Heart left ventricle (tissue), 16 donors: Measurements from ENCODE around the gene PARD3B. TPM values are rescaled to one million over a fixed set of nuclear protein-coding genes. Genes with fewer than 3 reads are reported as not detected.

Experiments used
- ATAC-seq, 4 donors: fragments of 200-7000 bp; cut with Tn5 transposase; one replicate each; pipeline ENCODE4 v1.9.1; 2020 to 2022; ENCODE audit warnings: moderate library complexity in 4 of 4, mild to moderate bottlenecking in 3 of 4, moderate number of reproducible peaks in 1 of 4
- DNase-seq, 5 donors: peaks; one replicate each; pipeline ENCODE4 v3.0.0-alpha.2; 2020
- H3K27ac ChIP-seq, 12 donors: fragments of 200-600 bp; sonication (generic) in 4 of 12; one replicate each; pipeline versions ENCODE4 v1.5.0 to v1.8.0; 2016 to 2022; ENCODE audit warnings: mild to moderate bottlenecking in 2 of 12
- H3K27me3 ChIP-seq, 9 donors: fragments of 200-600 bp; sonication (generic) in 2 of 9; one replicate each; pipeline versions ENCODE4 v1.5.1 to v1.8.0; 2016 to 2022; ENCODE audit warnings: mild to moderate bottlenecking in 3 of 9
- H3K36me3 ChIP-seq, 9 donors: fragments of 200-600 bp; sonication (generic) in 2 of 9; one replicate each; pipeline versions ENCODE4 v1.5.0 to v1.8.0; 2018 to 2022; ENCODE audit warnings: mild to moderate bottlenecking in 2 of 9
- H3K4me1 ChIP-seq, 12 donors: fragments of 200-600 bp; sonication (generic) in 4 of 12; one replicate each; pipeline versions ENCODE4 v1.5.0 to v1.8.0; 2016 to 2022; ENCODE audit warnings: mild to moderate bottlenecking in 3 of 12
- H3K4me3 ChIP-seq, 12 donors: fragments of 200-600 bp; sonication (generic) in 4 of 12; one replicate each; pipeline versions ENCODE4 v1.5.0 to v1.8.0; 2017 to 2022; ENCODE audit warnings: mild to moderate bottlenecking in 9 of 12, moderate library complexity in 4 of 12
- H3K9me3 ChIP-seq, 12 donors: fragments of 200-600 bp; sonication (generic) in 4 of 12; one replicate each; pipeline versions ENCODE4 v1.5.0 to v1.8.0; 2016 to 2022; ENCODE audit warnings: mild to moderate bottlenecking in 1 of 12
- POLR2A ChIP-seq, 2 donors: fragments of 450-650 bp; IDR thresholded peaks; one replicate each; pipeline ENCODE4 v1.6.1; 2017; ENCODE audit warnings: antibody characterized with exemption in 2 of 2, mild to moderate bottlenecking in 2 of 2, moderate library complexity in 2 of 2
- WGBS, 4 donors: extraction: QIAGEN DNeasy Blood & Tissue Kit in 2 of 4; methylation state at CpG; one replicate each; pipeline versions ENCODE4 v1.1.5 to v1.1.7; 2013 to 2018; 5-methylcytosine and 5-hydroxymethylcytosine counted together
- intact Hi-C, 10 donors: fragments of 100-400 bp; cut with DNase I; formaldehyde crosslinking; loops; one replicate each; pipeline versions ENCODE4 v1.11.1 to v1.14.2; 2022
- polyA plus RNA-seq, 2 donors: library from polyadenylated mRNA; stranded (reverse); fragments of 200-250 nt; gene quantifications; one replicate each; pipeline ENCODE4 v1.2.3, GENCODE V29; 2013
- total RNA-seq, 9 donors: library from RNA; depleted of rRNA in 2 of 9; stranded (reverse); fragments of >200 nt in 2 of 9; fragmentation: NEBNext Ultra II Directional in 3 of 9; extraction: Animal tissue kit (Norgen Biotek cat#: 25700) in 3 of 9; gene quantifications; one replicate each; pipeline versions ENCODE4 v1.1.0 to v1.2.4, GENCODE V29; 2016 to 2023
- TF ChIP-seq, protein P1 (sequence below), 12 donors: fragments of 200-600 bp; sonication (generic) in 4 of 12; IDR thresholded peaks; one replicate each; pipeline versions ENCODE4 v1.5.0 to v1.8.0; 2018 to 2022; ENCODE audit warnings: antibody characterized with exemption in 12 of 12, mild to moderate bottlenecking in 5 of 12
- donor health status: ischemic (EF 13 %, LVEDD 7.1; RV severe dilation, severe dysfunction).
- donor health status: healthy with polysubstance abuse.
- donor health status: DM: no; HTN: yes; CAD: no.
- donor health status: DM: no; HTN: no; CAD: no.
- donor health status: ischemic (EF 25% LVEDD 6.9; RV normal size, moderate dysfunction).
- donor health status: ischemic (EF 25% LVEDD 5.7; RV mildly dilated, moderate dysfunction).
- donor health status: healthy.
- donor health status: DM: yes; HTN: yes; CAD: no.
- donor health status: ischemic (EF 35%, LVEDD 5.7; RV mildly dilated, moderate dysfunction).
- donor health status: nonischemic (EF 11% LVEDD 7.7; RV severe dilation, severe dysfunction).
- donor health status: DM: yes; HTN: yes; CAD: no.
- donor health status: PGD.
- donor health status: ischemic (EF 29% LVEDD 5.4; RV normal size, mild dysfunction).
- donor health status: nonischemic (EF 23%, LVEDD 6.1; RV moderate dilation, normal function).

Gene PARD3B
- total and polyA plus RNA-seq, 11 donors: 0.71 to 15.1 (median 6.2) TPM

DNA sequence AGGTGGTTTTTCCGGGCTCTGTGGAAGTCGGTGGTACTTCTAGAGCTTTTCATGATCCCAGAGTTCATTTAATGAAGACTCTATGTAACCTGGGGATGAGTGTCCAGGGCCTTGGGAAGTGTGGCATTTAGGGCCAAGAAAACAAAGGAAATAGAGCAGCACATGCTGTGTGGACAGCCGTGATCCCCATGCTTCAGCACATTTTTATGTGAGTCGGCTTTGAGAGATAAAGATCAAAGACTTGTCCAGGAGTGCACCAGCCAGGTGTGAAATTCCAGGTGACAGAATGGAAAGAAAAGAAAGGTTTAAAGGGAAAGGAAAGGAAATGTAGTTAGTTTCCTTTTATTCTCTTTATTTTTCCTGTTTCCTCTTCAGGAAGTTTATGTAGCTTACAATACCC lies 879.1 kb downstream of the PARD3B start:
- Histone ChIP-seq H3K27me3 (no peaks in the 10 kb centered on the region), H3K9me3 (no peaks in the 10 kb centered on the region), H3K27ac (no peak overlapping the region), H3K4me3 (no peak overlapping the region), H3K36me3 (no peaks in the 10 kb centered on the region), H3K4me1 (no peaks in the 10 kb centered on the region)
- ATAC-seq (no peak), DNase-seq (no peak)
- intact Hi-C loops: no loop called here
- TF ChIP-seq, protein P1, sequence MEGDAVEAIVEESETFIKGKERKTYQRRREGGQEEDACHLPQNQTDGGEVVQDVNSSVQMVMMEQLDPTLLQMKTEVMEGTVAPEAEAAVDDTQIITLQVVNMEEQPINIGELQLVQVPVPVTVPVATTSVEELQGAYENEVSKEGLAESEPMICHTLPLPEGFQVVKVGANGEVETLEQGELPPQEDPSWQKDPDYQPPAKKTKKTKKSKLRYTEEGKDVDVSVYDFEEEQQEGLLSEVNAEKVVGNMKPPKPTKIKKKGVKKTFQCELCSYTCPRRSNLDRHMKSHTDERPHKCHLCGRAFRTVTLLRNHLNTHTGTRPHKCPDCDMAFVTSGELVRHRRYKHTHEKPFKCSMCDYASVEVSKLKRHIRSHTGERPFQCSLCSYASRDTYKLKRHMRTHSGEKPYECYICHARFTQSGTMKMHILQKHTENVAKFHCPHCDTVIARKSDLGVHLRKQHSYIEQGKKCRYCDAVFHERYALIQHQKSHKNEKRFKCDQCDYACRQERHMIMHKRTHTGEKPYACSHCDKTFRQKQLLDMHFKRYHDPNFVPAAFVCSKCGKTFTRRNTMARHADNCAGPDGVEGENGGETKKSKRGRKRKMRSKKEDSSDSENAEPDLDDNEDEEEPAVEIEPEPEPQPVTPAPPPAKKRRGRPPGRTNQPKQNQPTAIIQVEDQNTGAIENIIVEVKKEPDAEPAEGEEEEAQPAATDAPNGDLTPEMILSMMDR (IDR thresholded peaks at IDR 0.05): no peak
- TF ChIP-seq POLR2A (IDR thresholded peaks at IDR 0.05): no peak
- WGBS, 4 donors: 63 to 77% (median 69%) methylated on average over 4 of the region's 4 CpGs

DNA sequence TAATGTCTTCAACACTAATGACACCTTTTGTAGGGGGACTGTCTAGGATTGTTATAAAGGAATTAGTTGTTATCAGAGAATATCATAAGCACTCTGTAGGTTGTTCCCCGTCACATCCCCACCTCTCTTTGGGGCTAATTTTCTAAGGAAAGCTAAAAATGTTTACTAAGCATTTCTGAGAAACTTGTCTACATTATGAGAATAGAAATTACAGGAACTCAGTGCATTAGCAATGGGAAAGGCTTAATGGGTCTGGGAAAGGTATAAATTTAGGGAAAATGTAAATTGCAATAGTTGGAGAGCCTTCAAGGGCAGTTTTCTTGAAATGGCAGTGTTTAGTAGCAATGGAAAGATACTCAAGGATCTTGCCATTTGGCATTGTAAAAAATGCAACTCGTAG lies 879.8 kb downstream of the PARD3B start:
- no peak for TF ChIP-seq POLR2A (IDR thresholded peaks at IDR 0.05)
- TF ChIP-seq, protein P1 (IDR thresholded peaks at IDR 0.05): no peak

DNA sequence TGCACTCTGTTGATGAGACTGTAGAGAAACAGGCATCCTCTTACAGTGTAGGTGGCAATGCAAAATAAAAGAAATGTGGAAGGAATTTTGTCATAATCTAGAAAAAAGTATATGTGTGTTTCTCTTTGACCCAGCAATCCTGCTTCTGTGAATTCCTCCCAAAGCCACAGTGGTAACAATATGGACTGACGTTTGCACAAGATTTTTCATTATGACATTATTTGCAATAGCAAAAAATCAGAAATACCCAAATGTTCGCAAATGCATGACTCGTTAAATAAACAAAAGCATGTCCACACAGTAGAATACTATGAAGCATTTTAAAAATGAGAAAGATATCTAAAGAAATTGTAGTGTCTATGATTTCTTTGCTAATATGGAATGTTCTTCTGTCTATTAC lies 881.8 kb downstream of the PARD3B start:
- TF ChIP-seq, protein P1 (IDR thresholded peaks at IDR 0.05): no peak
- TF ChIP-seq POLR2A (IDR thresholded peaks at IDR 0.05): no peak
- no peaks in the 10 kb centered on the region for H3K9me3 ChIP-seq
- WGBS, 4 donors: 85 to 90% (median 87%) methylated on average over 3 of the region's 3 CpGs
- DNase-seq: no peak
- ATAC-seq: no peak
- no peaks in the 10 kb centered on the region for H3K27me3 ChIP-seq
- intact Hi-C loops: no loop called here
- no peak overlapping the region for H3K4me3 ChIP-seq
- H3K27ac ChIP-seq: no peak overlapping the region
- H3K36me3 ChIP-seq: no peaks in the 10 kb centered on the region
- H3K4me1 ChIP-seq: no peaks in the 10 kb centered on the region

More for the DNA sequence above, 879.8 kb downstream of the PARD3B start:
- no peak for DNase-seq
- ATAC-seq: no peak
- intact Hi-C loops: no loop called here
- WGBS, 4 donors: 96 to 100% (median 98%) methylated on average over 2 of the region's 2 CpGs
- H3K27ac ChIP-seq: no peak overlapping the region
- no peaks in the 10 kb centered on the region for H3K9me3 ChIP-seq
- H3K36me3 ChIP-seq: no peaks in the 10 kb centered on the region
- no peaks in the 10 kb centered on the region for H3K4me1 ChIP-seq
- no peaks in the 10 kb centered on the region for H3K27me3 ChIP-seq
- H3K4me3 ChIP-seq: no peak overlapping the region

DNA sequence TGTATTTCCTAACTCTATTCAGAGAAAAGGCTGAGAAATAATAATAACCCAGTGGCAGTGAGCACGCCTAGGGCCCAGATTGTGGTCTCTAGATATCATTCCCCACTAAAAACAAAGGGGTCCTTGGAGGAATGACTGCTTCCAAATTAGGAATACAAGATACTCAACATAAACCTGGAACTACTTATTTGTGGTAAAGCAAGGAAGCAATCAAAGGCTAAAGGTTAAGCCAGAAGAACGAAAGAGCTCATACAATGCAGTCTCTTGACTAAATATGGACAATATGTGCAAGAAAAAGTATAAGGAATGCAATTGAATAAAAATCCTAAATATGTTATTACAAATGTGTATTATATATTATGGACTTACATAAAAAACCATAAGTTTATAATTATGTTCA lies 883.5 kb downstream of the PARD3B start:
- TF ChIP-seq, protein P1 (IDR thresholded peaks at IDR 0.05): no peak

More for the DNA sequence above, 883.5 kb downstream of the PARD3B start:
- no peaks in the 10 kb centered on the region for H3K9me3 ChIP-seq
- no peak for ATAC-seq
- H3K4me3 ChIP-seq: no peak overlapping the region
- intact Hi-C loops: no loop called here
- 94 to 96% (median 94%) methylated on average over 2 of the region's 2 CpGs for WGBS, 4 donors
- H3K27me3 ChIP-seq: no peaks in the 10 kb centered on the region
- no peaks in the 10 kb centered on the region for H3K36me3 ChIP-seq
- no peak for DNase-seq
- no peaks in the 10 kb centered on the region for H3K4me1 ChIP-seq
- no peak overlapping the region for H3K27ac ChIP-seq
